ENCODE data around the gene TLL2. TPM values are rescaled to one million over a fixed set of nuclear protein-coding genes. Genes with fewer than 3 reads are reported as not detected.
A peak's percentile ranks its signal among the peaks of the same experiment; 100 is the strongest.

TLL2 gene
- total RNA-seq, 1 experiment from 2014 or later, result 0.44 TPM

GRCh38 chr10:96344178-96344577 lies 169.5 kb downstream of the TLL2 start:
- in situ Hi-C loops (cut with HindIII; ENCODE audit: low sequenced_read_pairs), result no loop called here
- DNase-seq (ENCODE audit: low spot score), result no peak

- no peak for DNase-seq (ENCODE audit: low spot score)
- in situ Hi-C loops (cut with HindIII; ENCODE audit: low sequenced_read_pairs), result no loop called here
These were observed 171.3 kb downstream of the TLL2 start for GRCh38 chr10:96342402-96342801.

GRCh38 chr10:96341219-96342182 lies 172.2 kb downstream of the TLL2 start:
- DNase-seq (ENCODE audit: low spot score), result no peak
- in situ Hi-C loops (cut with HindIII; ENCODE audit: low sequenced_read_pairs), result no loop called here

- in situ Hi-C loops (cut with HindIII; ENCODE audit: low sequenced_read_pairs), result no loop called here
- peak; percentile 33 for DNase-seq (ENCODE audit: low spot score)
These were observed 173.5 kb downstream of the TLL2 start for GRCh38 chr10:96339956-96340904.

GRCh38 chr10:96339383-96339782 lies 174.3 kb downstream of the TLL2 start:
- in situ Hi-C loops (cut with HindIII; ENCODE audit: low sequenced_read_pairs), result no loop called here
- DNase-seq (ENCODE audit: low spot score), result no peak

GRCh38 chr10:96338279-96338925 lies 175.3 kb downstream of the TLL2 start:
- in situ Hi-C loops (cut with HindIII; ENCODE audit: low sequenced_read_pairs), result no loop called here
- DNase-seq (ENCODE audit: low spot score), result no peak

GRCh38 chr10:96337106-96337505 lies 176.6 kb downstream of the TLL2 start:
- DNase-seq (ENCODE audit: low spot score), result no peak
- in situ Hi-C loops (cut with HindIII; ENCODE audit: low sequenced_read_pairs), result no loop called here

- peak; percentile 72 for DNase-seq (ENCODE audit: low spot score)
- in situ Hi-C loops (cut with HindIII; ENCODE audit: low sequenced_read_pairs), result no loop called here
These were observed 178.9 kb downstream of the TLL2 start for GRCh38 chr10:96334616-96335526.

- in situ Hi-C loops (cut with HindIII; ENCODE audit: low sequenced_read_pairs), result no loop called here
- DNase-seq (ENCODE audit: low spot score), result no peak
These were observed 180.6 kb downstream of the TLL2 start for GRCh38 chr10:96333101-96333500.

GRCh38 chr10:96327462-96327861 lies 186.3 kb downstream of the TLL2 start:
- in situ Hi-C loops (cut with HindIII; ENCODE audit: low sequenced_read_pairs), result no loop called here
- DNase-seq (ENCODE audit: low spot score), result no peak

- in situ Hi-C loops (cut with HindIII; ENCODE audit: low sequenced_read_pairs), result no loop called here
- no peak for DNase-seq (ENCODE audit: low spot score)
These were observed 187.9 kb downstream of the TLL2 start for GRCh38 chr10:96325719-96326373.

- DNase-seq (ENCODE audit: low spot score), result no peak
These were observed 189.3 kb downstream of the TLL2 start for GRCh38 chr10:96324447-96324846.

GRCh38 chr10:96322275-96322674 lies 191.5 kb downstream of the TLL2 start:
- in situ Hi-C loops (cut with HindIII; ENCODE audit: low sequenced_read_pairs), result no loop called here
- DNase-seq (ENCODE audit: low spot score), result no peak

More at GRCh38 chr10:96324447-96324846, 189.3 kb downstream of the TLL2 start:
- in situ Hi-C loops (cut with HindIII; ENCODE audit: low sequenced_read_pairs), result no loop called here

- no peak for DNase-seq (ENCODE audit: low spot score)
- in situ Hi-C loops (cut with HindIII; ENCODE audit: low sequenced_read_pairs), result no loop called here
These were observed 191.9 kb downstream of the TLL2 start for GRCh38 chr10:96321822-96322221.

- in situ Hi-C loops (cut with HindIII; ENCODE audit: low sequenced_read_pairs), result no loop called here
- DNase-seq (ENCODE audit: low spot score), result no peak
These were observed 193.8 kb downstream of the TLL2 start for GRCh38 chr10:96319754-96320474.

GRCh38 chr10:96317067-96317833 lies 196.5 kb downstream of the TLL2 start:
- DNase-seq (ENCODE audit: low spot score), result no peak
- in situ Hi-C loops (cut with HindIII; ENCODE audit: low sequenced_read_pairs), result no loop called here

Data from G401 (cell line).